HG03064 (cell line): ENCODE measurements around the gene RNF217.
"Not testable (repeated sequence)": the region's sequence is repeated elsewhere in the genome, so short reads cannot be mapped to it uniquely, and the experiment has no call there.

Experiments
- ATAC-seq: cut with Tn5 transposase; IDR thresholded peaks from one replicate; pipeline ENCODE4 v1.9.1; 2021; ENCODE audit warnings: low read depth; ENCODE audit not compliant: unreplicated experiment

Gene RNF217

GRCh38 chr6:124961777-124962638 lies at the start of gene RNF217:
RNF217 (plus strand) TSS chr6:124962437; CDS start chr6:124962545, 108 bp downstream.
- no peak for ATAC-seq

- ATAC-seq: no peak
These were observed 49.2 kb upstream of the RNF217 start for GRCh38 chr6:124913056-124913455.

DNA sequence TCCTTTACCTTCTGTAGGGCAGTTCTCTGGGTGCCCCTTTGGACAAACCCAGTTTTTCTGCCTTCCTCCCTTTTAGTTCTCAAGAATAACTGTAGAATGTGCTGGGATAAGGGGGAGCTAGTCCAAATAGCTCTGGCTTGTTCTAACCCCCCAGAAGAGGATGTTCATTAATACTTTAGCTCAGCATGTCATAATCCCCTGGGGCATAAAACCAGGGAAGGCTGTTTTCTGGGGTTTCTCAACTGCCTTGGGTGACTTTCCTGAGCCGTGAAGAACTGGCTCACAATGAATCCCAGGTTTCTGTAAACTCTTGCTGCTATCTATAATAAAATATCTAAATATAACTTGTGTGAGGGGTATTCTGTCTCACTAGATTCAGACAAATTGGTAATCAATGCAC lies 44.5 kb upstream of the RNF217 start:
- no peak for ATAC-seq

- not testable (repeated sequence) for ATAC-seq
These were observed 42.5 kb upstream of the RNF217 start for GRCh38 chr6:124919703-124920102.

DNA sequence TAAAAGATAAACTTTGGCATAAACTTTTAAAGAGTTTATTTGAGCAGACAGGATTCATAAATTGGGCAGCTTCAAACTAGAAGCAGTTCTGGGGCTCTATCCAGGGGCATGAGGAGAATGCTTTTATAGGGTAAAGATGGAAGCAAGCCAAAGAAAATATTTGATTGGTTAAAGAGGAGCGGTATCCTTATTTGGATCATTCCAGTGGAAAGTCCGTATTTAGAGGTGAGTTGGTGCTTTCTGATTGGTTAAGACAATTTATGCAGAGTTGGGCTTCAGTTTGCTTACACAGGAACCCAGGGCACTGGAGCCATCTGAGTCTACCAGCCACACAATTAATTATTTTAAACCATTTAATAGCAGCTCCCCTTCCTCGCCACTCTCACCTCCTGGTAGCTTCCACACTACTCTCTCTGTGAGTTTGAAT lies 37.9 kb upstream of the RNF217 start:
- no peak for ATAC-seq

- ATAC-seq: no peak
These were observed 35.8 kb upstream of the RNF217 start for GRCh38 chr6:124926435-124926834.

DNA sequence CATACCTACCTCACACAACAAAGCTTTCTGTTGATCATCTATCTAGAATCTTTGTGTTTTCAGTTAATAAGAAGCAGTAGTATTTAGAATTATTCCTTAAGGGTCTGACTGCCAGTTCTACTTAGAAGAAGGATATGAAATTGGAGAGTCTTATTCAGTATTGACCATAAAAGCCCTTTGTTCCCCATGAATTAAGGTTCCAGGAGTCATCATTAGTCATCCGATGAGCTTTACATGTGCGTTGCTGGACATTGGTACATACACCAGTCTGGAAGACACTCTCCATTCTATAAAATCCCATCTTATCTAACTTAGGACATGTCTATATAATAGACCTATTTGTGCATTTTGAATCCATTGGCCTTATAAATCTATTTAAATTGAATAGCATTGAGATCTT lies 34.4 kb upstream of the RNF217 start:
- no peak for ATAC-seq

DNA sequence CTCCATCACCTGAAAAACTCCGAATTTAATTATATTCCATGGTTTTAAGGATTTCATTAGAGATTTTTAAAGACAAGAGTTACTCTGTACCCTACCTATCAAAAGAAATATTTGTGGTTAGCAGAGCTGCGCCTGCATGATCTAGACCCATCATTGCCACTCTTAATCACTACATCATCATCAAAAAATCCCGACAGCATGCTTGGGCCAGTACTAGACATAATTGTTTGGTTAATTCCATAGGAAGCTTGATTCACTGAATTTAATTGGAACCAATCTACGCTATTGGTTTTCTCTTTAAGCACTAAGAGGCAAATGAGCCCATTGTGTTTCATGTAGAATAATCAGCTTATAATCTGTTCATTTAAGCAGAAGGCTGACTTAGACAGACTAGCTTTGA lies 33.4 kb upstream of the RNF217 start:
- ATAC-seq: no peak

DNA sequence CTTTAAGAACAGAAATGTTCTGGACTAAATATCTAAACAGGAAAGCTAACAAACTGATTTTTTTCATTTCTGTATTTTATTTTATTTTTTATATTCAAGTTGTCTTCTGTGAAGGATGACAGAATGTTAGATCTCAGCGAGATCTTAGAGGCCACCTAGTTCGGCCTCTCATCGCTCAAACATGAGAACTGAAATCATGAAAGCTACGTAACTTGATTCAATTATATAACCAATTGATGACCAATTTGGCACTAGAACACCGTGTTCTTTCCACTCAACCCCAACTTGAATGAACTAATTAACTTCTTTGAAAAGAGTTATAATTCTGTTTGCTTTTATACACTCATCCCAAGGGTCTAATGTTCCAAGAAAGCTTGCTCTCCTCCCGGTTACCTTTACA lies 24.6 kb upstream of the RNF217 start:
- no peak for ATAC-seq

DNA sequence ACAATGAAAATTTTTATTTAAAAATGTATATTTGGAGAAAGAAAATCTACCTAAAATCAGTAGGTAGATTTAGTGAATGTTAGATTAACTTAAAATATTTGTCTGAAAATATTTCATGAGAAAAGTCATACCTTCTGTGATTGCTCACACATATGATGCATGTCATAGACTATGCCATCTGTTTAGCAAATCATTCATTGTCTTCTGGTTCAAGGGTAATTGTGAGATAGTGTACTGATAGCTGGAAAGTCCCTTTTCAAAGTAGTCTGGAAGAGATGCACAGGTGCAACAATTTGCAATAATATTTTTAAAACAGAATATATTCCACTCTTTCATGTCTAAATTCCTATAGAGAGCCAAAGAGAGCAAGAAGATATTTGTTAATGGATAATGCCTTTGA lies 21.0 kb upstream of the RNF217 start:
- no peak for ATAC-seq

- ATAC-seq: no peak
These were observed 18.6 kb upstream of the RNF217 start for GRCh38 chr6:124943658-124944057.

GRCh38 chr6:124947971-124948451 lies 14.2 kb upstream of the RNF217 start:
- ATAC-seq: no peak

GRCh38 chr6:124949706-124950105 lies 12.5 kb upstream of the RNF217 start:
- ATAC-seq: no peak

DNA sequence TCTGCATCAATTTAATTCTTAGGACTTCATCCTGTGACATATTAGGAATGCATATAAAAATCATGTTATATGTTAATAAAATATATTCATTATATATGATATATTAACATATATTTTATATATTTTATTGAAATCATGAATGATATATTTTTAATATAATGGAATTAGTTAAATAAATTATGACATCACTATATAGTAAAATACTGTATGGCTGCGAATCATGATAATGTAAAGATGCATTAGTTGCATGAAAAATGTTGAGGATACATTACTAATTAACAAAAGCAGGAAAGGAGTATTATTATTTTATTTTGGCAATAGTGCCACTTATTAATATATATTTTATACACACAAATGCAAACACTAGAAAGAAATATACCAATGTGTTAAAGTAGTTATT lies 8.4 kb upstream of the RNF217 start:
- no peak for ATAC-seq

DNA sequence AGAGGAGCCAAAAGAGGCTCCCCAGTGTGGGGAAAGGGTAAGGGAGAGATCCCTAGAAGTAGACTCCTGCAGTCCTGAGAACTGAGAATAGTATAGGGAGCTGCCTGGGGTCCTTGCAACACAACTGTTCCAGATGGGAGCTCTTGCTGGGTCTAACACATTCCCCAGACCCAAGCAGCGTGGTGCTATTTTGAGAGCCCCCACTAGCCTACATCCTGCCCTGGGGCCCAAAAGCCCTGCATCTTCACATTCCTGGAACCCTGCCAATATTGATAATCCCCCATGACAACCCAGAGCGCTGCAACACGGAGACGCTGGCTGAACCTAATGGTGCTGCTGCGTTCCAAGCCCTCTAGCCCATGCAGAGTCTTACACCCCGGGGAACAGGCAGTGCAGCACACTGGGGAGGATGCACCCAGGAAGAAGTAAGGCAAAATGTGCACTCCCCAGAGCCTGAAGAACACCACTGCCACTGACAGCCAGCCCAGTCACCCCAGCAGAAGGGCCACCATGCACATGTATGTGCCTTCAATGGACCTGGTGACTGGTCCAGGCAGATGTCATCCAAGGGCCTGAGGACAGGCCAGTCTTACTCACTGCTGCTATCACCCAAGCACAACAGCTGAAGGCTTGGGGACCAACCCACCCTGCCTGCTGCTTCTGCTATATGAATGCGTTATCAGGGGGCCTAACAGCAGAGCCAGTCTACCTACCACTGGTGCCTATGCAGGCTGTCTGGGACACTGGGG lies 7.0 kb upstream of the RNF217 start:
- no peak for ATAC-seq

DNA sequence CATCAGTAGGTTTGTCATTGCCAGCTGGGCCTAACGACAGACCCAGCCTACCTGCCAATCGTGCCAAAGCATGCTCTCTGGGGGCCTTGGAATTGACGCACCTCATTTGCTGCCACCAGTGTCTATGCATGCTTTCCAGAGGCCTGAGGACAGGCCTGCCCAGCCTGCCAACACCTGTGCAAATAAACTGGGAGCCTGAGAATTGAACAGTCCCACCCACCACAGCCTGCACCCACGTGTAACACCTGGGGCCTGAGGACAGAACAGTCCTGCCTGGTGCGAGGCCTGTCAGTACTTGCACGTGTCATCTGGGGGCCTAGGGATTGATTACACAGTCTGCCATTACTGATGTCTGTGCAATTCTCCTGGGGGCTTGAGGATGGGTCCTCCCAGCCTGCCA lies 6.2 kb upstream of the RNF217 start:
- no peak for ATAC-seq

DNA sequence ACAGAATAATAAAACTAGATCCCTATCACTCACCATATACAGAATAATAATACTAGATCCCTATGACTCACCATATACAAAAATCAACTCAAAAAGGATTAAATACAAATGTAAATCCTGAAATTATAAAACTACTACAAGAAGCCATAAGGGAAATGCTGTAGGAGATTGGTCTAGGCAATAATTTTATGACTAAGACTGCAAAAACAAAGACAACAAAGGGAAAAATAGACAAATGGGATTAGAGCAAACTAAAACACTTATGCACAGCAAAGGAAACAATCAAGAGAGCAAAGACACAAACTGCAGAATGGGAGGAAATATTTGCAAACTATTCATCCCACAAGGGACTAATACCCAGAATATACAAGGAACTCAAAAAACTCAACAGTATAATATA lies 4.1 kb upstream of the RNF217 start:
- no peak for ATAC-seq

DNA sequence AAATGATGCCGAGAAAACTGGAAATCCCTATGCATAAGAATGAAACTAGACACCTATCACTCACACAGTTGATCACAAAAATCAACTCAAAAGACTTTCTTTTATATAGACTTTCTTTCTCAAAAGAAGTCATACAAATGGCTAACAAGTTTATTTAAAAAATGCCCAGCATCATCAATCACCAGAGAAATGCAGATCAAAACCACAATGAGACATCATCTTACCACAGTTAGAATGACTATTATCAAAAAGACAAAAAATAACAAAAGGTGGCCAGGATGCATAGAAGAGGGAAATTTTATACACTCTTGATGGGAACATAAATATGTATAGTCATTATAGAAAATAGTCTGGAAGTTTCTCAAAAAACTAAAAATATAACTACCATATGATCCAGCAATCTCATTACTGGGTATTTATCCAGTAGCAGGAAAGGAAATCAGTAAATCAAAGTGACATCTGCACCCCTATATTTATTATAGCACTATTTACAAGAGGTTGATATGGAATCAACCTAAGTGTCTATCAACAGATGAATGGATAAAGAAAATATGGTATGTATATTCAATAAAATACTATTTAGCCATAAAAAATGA lies 3.4 kb upstream of the RNF217 start:
- no peak for ATAC-seq

DNA sequence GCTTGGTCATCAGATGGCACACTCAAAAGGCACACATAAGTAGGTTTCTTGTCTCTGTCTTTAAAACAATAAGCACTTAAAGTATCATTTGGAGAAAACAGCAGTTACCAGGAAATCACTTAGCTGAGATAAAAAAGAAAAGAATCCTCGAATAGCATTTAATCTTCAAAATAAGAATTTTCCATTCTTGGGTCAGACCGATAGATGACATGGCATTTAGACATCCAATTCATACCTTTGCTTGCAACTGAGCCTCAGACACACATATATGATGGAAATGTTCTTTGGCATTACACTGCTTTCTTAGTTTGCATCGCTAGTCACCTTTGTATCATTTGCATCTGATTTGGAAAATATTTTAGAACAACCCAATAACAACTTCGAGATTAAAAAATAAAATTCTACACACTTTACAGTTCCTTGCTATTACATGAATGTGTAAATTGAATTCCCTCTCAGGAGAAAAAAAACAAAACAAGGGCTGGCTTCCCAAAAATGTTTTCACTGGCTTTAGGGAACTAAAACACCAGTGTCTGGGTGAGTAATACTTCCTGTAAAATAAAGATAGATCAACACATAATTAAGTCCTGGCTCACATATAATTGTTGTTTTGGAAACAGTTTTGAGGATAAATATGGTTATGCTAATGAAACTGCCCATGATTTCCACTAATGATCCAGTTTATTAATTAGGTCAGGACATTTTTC lies 1.3 kb upstream of the RNF217 start:
- no peak for ATAC-seq

GRCh38 chr6:124961464-124961776 lies 817 bp upstream of the RNF217 start:
- no peak for ATAC-seq
